HG03469 (cell line): ENCODE results near the gene MYO9A.
"Not testable (repeated sequence)": the region's sequence is repeated elsewhere in the genome, so short reads cannot be mapped to it uniquely, and the experiment has no call there.

Experiments
- ATAC-seq: cut with Tn5 transposase; IDR thresholded peaks from one replicate; pipeline ENCODE4 v1.9.1; 2021; ENCODE audit warnings: mild to moderate bottlenecking, moderate library complexity, moderate number of reproducible peaks; ENCODE audit not compliant: unreplicated experiment

Gene MYO9A

DNA sequence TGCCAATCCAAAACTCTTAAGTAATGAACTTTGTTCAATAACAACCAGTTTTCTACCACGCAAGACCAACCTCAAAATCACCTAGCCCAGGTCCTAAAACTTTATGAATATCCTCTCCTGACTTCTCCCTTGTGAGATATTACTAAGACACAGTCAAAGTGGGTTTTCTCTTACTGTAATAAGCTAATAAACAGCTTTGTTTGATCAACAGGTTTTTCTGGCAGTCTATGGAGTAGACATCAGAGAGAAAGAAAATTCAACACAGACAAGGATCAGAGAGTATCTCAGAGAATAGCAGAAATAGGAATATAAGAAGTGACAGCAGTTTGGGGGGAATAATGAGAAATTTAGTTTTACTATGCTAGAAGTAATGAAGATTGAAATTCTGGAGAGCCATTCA is 228.0 kb downstream of the MYO9A start:
- ATAC-seq = no peak

DNA sequence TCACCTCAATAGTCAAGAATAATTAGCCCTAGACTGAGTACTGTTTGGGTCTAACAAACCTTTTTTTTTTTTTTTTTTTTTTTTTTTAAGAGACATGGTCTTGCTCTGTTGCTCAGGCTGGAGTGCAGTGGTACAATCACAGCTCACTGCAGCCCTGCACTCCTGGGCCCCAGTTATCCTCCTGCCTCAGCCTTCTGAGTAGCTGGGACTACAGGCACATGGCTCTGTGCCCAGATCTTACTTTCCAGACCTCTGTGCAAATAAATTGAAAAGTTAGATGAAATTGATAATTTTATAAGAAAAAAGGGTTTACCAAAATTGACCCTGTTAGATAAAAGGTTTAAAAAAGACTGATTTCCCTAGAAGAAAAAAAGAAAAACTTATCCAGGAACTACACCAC is 228.6 kb downstream of the MYO9A start:
- ATAC-seq = no peak

DNA sequence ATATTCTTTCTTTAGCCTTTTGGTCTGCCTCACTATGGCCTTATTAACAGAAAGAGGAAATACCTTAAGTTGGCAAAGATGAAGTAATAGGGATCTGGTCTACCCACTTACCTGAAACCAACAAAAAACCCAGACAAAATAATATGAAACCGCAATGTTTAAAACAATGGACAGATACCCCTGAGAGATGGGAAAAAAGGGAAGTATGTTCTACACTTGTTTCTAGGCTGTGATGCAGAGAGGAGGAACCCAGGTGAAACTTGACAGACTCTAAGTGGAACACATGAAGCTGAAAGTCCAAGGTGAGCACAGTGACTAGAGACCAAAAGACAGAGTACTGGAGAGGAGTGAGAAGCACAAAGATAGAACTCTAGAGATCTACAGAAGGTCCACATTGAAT is 229.2 kb downstream of the MYO9A start:
- ATAC-seq = no peak

DNA sequence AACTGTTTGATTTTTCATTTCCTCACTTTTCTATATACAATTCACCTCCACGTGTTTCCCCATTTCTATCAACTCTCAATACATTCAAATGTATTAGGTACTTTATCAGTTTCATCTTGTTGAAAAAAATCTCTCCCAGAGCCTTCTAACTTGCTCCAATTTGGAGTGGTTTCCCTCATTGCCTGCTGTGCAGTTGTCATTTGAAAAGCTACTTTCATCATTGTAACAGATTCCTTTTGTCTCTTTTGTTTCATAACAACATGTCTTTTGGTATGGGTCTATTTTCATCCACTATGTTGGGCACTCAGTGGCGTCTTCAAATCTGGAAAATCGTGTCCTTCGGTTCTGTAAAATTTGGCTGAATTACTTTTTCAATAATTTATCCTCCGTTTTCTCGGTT is 232.6 kb downstream of the MYO9A start:
- no peak for ATAC-seq

DNA sequence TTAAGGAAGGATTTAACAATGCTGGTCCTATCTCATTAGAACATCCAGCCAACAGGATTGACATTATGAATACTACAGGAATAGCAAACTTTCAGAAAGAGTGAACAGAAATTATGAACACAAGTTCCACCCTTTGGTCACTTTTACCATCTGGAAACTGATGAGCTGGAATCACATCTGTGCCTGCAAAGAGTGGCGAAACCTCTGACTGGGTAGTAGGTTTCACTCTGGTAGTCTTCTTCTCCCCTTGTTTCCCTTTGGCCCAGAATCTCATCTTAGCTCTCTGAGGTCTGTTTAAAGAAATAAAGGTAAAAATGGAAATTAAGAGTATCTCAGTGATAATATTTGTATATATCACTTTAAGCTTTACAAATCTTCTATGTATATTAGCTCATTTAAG is 234.5 kb downstream of the MYO9A start:
- ATAC-seq = no peak

DNA sequence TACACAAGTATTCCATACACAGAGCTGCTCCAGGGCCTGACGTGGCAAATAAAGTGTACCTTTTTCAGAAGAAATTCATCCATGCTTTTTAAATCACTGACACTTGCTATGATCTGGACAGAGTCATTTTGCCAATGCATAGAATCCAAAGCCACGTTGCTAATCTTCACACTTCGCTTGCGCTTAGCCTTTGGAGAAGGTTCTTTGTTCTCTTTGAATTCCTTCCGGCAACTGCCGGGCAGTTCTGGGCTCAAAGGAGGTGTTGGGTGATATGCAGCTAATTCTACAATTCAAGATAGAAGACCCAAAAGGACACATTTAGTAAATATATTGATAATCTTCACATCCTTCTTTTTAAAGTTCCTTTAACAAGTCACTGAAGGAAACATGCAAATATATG is 237.7 kb downstream of the MYO9A start:
- ATAC-seq = no peak

DNA sequence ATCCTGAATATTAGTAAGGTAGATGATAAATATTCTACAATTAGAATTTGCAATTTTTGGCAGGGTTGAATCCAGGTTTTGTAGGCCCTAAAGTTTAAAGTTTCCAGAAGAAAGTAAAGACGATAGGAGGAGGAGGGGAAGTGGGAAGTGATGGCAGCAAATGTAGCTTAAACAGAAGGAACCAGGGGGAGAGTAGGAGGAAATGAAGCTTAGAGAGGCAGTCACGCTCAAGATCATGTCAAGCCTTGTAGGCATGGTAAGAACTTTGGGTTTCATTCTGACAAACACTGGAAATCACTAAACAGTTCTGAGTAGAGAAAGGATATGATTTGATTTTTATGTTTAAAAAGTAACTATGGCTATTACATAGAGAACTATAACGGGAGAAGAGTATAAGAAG is 243.7 kb downstream of the MYO9A start:
- no peak for ATAC-seq

DNA sequence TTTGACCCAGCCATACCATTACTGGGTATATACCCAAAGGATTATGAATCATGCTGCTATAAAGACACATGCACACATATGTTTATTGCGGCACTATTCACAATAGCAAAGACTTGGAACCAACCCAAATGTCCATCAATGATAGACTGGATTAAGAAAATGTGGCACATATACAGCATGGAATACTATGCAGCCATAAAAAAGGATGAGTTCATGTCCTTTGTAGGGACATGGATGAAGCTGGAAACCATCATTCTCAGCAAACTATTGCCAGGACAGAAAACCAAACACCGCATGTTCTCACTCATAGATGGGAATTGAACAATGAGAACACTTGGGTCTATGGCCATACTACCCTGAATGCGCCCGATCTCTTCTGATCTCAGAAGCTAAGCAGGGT is 259.7 kb downstream of the MYO9A start:
- not testable (repeated sequence) for ATAC-seq

DNA sequence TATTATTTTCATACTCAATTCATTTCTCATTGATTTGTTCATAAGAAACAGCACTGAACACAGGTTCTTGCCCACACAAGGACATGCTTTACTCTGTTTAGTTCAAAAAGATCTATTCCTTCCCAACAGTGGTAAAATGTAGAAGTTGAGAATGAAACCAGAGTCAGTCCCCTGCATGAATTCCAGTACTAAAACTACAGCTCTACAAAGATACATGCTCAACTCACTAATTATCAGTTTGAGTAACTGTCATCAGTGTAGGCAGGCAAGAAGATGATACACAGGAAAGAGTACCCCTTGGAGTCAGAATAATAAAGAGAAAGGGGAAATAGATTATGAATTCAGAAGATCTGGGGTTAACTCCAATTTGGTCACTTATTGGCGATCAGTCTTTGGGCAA is 264.4 kb downstream of the MYO9A start:
- ATAC-seq = no peak

DNA sequence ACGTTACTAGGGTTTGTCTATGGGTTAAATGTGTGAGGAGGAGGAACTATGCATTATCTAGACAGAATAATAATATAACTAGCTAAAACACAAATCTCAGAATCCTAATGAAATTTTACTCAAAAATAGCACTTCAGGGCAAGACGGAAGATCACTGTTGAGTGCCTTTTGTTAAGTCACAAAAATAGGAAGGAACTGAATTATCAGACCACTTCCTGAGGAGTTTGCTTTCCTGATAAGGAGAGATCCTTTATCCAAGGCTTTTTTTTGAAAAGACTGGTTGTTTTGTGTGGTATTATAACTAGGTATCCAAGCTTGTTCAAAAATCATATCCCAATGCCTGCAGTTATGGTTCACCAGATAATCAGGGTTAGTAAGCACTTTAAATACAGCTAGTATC is 273.0 kb downstream of the MYO9A start:
- ATAC-seq = no peak

DNA sequence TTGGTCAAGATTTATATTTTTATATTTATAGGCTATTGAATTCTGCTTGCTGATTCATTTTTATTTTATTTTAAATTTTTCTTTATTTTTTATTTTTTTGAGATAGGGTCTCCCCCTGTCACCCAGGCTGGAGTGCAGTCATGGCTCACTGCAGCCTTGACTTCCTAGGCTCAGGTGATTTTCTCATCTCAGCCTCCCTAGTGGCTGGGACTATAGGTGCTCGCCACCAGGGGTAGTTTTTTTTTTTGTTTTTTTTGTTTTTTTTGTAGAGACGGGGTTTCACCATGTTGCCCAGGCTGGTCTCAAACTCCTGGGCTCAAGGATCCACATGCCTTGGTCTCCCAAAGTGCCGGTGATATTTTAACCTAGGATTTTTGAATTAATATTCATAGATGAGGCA is 276.4 kb downstream of the MYO9A start:
- ATAC-seq = no peak

DNA sequence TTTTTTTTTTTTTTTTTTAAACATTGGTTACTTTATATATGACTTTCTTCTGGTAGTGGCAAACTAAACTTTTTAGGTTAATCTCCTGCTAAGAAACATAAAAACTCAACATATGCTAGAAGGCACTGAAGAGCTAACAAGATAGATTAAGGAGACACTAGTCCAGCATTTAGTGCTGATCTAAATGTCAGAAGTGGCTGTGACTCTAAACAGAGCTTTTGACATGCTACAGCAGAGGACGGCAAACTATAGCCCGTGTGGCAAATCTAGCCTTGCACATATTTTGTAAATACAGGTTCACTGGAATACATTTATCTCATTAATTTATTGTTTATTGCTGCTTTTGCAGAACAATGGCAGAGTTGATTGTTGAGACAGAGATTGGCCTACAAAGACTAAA is 287.0 kb downstream of the MYO9A start:
- ATAC-seq = no peak

DNA sequence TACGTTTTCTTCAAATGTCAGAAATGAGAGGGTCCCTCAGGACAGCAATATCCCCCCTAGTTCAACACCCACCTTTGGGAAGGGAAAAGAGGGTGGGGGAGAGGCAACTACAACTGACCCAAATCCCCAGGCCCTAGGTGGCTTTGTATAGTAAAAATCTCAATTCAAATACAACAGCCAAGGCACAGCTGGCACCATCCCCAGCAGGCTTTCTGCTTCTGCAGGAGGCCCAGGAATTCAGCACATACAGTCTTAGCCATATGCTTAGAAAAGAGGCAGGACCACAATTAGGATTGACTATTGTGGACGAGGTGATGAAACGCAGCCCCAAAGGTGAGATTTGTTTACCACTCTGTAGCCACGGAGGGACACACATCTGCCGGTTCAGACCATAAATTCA is 291.8 kb downstream of the MYO9A start:
- no peak for ATAC-seq

DNA sequence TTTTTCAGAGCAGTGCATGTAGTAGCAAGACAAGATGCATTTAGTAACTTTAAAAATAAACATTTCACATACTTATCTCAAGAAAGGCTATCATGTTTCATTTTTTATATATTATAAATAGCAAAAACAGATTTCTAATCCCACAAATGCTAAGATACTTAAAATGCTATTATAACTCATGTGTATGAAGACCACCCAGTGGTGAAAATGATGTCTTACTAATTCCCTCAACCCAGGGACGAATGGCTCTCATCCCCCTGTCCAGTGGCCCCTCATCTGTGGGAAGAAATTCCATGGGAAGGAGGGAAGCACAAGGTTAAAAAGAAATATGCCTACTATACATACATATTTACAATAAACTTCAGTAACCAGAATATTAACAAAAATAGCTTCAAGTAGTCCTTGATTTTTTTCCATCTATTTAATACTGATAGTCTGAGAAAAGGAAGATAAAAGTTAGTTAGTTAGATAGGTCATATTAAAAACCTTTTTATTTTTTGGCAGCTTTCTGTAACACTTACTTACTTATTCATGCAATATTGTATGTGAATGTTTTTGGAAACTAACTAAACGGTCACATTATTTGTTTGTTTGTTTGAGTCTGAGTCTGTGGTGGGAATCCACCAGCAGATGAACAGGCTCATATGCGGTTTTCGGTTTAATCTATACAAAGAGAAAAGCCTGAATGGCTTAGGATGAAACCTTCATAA is 292.8 kb downstream of the MYO9A start:
- no peak for ATAC-seq

DNA sequence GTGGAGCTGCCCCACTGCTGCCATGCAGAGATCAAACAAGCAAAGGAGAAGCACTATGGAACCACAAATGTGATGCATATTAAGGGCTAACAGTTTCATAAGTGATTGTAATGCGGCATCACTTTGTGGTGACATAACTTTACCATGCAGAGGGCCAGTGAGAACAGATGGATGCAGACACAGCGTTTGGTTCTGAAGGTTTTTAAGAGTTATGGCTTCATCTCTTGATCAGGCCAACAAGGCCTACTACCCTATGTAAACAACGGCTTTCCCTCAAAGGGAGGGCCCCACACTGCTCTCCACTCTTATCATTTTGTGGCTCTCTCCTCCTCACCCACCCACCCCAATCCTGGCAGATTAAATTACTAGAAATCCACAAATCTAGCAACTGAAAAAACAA is 294.1 kb downstream of the MYO9A start:
- no peak for ATAC-seq

DNA sequence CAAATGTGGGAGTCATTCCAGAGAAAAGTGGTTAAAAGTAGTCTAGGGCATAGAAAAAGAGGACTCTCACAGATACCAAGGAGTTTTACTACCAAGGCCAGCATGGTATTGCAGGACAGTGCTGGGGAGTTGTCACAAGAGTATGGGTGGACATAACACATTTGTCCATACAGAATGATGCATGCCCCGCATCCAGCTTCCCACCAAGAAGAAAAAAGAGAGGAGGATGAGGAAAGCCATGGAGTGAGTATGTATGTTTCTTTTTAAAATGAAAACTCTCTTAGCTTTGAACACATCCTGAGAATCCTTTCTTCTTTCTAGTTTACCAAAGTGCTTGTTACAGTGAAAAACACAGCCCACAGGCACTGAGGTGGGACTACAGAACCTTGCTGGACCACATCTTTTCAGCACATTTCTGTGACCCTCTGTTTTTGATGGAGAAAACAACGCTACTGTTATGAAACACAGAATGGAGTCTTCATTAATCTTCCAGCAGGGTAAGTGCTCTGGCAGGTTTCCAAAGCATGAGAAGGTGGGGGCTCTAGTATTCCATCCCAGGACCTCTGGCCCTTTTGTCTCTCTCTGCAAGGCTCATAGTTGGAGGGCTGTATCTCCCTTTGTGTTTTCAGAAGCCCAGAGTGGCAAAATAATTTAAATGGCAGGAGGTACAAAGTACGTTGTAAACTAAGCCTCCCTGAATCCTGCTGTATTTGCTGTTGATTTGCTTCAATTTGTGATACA is 294.9 kb downstream of the MYO9A start:
- no peak for ATAC-seq

DNA sequence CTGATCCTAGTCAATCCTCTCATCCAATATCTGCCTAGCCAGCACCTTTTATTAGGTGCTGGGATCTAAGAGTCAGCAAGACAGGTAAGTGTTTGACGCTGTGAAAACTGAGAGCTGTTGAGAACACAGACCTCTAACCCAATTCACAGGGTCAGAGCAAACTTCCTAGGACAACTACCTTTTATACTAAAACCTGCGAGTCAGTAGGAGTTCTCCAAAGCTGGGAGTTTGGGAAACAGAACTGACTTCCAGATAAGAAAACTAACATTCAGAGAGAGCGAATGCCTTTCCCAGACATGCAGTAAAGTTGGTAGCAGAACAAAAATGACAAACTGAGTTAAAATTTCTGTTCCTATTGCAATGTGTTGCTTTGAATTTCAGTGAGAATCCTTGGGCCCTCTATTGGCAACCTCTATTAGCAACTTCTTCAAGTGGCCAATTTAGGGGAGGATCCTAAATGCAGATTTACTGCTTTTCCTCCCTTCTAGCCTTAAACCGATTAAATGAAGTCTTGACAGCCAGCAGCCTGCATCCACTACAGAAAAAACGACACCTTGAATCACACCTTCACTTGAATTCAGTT is 296.3 kb downstream of the MYO9A start:
- no peak for ATAC-seq

DNA sequence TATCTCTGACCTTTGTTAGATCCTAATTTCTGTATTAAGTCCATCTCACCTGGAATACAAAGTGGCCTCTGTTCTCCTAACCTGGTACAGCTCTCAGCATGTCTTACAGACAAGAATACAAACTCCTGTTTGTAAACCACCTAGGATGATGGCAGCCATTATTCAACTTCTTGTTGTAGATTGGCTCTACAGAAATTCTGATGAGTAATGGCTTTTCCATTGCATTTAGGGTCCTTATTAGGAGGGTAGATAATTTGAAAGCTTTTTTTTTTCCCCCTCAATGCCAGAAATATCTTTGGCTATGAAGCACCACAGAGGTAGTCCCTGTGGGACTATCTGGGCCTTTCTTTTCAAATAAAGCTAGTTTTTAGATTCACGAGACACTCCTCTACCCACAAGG is 297.8 kb downstream of the MYO9A start:
- no peak for ATAC-seq

DNA sequence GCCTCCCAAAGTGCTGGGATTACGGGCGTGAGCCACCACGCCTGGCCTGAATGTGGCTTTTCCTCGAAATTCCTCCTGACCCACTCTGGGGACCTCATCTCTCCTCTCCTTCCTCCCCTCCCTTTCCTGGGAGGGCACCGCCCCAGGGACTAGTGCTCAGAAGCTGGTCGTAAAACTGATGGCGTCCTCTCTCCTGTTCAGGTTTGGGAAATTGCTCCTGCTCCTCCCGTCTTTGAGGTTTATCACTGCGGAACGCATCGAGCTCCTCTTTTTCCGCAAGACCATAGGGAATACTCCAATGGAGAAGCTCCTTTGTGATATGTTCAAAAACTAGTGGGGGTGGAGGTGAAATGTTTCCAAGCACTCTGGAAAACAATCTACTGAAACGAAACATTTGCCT is 300.6 kb downstream of the MYO9A start:
- no peak for ATAC-seq

DNA sequence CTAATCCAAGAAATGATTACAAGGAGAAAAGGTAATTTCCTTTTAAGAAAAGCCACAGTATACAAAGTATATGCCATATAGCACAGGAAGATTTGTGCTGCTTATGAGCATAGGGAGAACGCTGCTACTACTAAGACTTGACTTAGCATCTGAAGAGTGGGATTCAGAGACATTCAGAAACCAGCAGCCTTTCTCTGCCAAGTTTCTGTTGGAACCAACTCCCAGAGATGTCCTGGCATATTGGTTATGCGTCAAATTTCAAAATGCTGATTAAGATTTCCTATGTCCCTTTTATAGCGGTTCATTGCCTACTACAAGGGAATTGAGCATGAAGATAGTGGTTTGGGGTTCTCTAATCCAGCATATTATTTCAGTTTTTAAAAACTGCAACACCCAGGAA is 302.6 kb downstream of the MYO9A start:
- no peak for ATAC-seq

DNA sequence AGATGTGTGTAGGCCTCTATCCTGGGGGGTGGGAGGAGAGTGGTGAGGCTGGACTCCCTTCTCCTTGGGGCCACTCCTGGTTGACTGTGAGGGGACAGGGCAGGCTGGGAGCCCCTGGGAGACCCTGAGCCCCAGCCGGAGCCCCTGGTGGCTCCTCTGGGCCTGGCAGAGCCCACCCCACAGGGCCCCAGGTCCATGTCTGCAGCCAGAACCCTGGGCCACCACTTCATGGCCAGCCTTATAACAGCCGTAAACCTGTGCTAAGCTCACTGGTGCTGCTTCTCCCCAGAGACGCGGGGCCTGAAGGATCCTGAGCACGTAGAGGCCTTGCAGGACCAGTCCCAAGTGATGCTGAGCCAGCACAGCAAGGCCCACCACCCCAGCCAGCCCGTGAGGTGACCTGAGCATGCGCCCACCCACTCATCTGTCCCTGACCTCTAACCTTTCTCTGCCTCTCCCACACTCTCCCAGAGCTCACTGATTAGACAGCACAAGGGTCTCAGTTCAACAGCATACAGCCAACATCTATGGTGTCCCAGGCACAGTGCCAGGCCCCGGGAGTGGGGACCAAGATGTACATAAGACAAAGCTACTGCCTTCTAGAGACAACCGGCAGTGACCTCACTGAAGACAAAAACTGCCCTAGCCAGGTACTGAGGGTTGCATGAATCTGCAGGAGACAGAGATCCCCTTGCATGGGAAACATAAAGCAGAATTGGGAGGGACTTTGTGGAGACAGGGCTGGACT is 304.1 kb downstream of the MYO9A start:
- ATAC-seq = no peak
